Spleen (tissue), 11 donors: Measurements from ENCODE around the gene P3H2. TPM values are rescaled to one million over a fixed set of nuclear protein-coding genes. Genes with fewer than 3 reads are reported as not detected.

Source experiments
- DNase-seq: peaks from one replicate; pipeline ENCODE4 v3.0.0-alpha.2; 2020
- H3K27ac ChIP-seq, 8 donors: fragments of 200-600 bp; sonication (generic) in 7 of 8; 1 replicate in 4 of 8; 2 replicates in 4 of 8; pipeline versions ENCODE4 v1.5.0 to v1.8.0; 2016 to 2021; ENCODE audit warnings: inconsistent platforms in 4 of 8, mild to moderate bottlenecking in 4 of 8, moderate library complexity in 1 of 8
- H3K27me3 ChIP-seq, 7 donors: fragments of 200-600 bp; sonication (generic) in 6 of 7; replicated peaks in 1 of 7; 1 replicate in 4 of 7; 2 replicates in 3 of 7; pipeline versions ENCODE4 v1.5.0 to v1.8.0; 2016 to 2021; ENCODE audit warnings: inconsistent platforms in 3 of 7, mild to moderate bottlenecking in 1 of 7
- H3K36me3 ChIP-seq, 6 donors: fragments of 200-600 bp; sonication (generic) in 5 of 6; 1 replicate in 4 of 6; 2 replicates in 2 of 6; pipeline versions ENCODE4 v1.5.0 to v1.8.0; 2016 to 2021; ENCODE audit warnings: inconsistent platforms in 2 of 6
- H3K4me1 ChIP-seq, 6 donors: fragments of 200-600 bp; sonication (generic) in 5 of 6; 1 replicate in 3 of 6; 2 replicates in 3 of 6; pipeline versions ENCODE4 v1.5.0 to v1.8.0; 2016 to 2021; ENCODE audit warnings: inconsistent platforms in 3 of 6
- H3K4me3 ChIP-seq, 8 donors: fragments of 200-600 bp; sonication (generic) in 7 of 8; 1 replicate in 4 of 8; 2 replicates in 4 of 8; pipeline versions ENCODE4 v1.5.0 to v1.8.0; 2016 to 2021; ENCODE audit warnings: inconsistent platforms in 4 of 8, mild to moderate bottlenecking in 4 of 8, moderate library complexity in 2 of 8
- H3K9me3 ChIP-seq, 8 donors: fragments of 200-600 bp; sonication (generic) in 7 of 8; 1 replicate in 4 of 8; 2 replicates in 4 of 8; pipeline versions ENCODE4 v1.5.0 to v1.8.0; 2016 to 2021; ENCODE audit warnings: inconsistent platforms in 4 of 8
- POLR2A ChIP-seq, 3 donors: fragments of 450-650 bp; IDR thresholded peaks; one replicate each; pipeline ENCODE4 v1.5.1; 2017; ENCODE audit warnings: antibody characterized with exemption in 3 of 3, mild to moderate bottlenecking in 1 of 3
- POLR2AphosphoS5 ChIP-seq, 3 donors: sonication (generic); formaldehyde crosslinking; IDR thresholded peaks; one replicate each; pipeline ENCODE4 v1.5.1; 2017; ENCODE audit warnings: antibody characterized with exemption in 3 of 3
- WGBS, 5 donors: extraction: QIAGEN DNeasy Blood & Tissue Kit in 3 of 5; methylation state at CpG; one replicate each; pipeline versions ENCODE4 v1.1.5 to v1.1.7; 2013 to 2018; 5-methylcytosine and 5-hydroxymethylcytosine counted together
- intact Hi-C: fragments of 100-400 bp; cut with DNase I; formaldehyde crosslinking; loops from one replicate; pipeline ENCODE4 v1.15.0; 2023; ENCODE audit warnings: low total_unique reads
- polyA plus RNA-seq, 3 donors: library from polyadenylated mRNA; stranded (reverse); fragments of 200-250 nt; gene quantifications; one replicate each; pipeline ENCODE4 v1.2.1, GENCODE V29; 2013
- total RNA-seq, 7 donors: library from RNA; depleted of rRNA in 3 of 7; stranded (reverse); fragments of >200 nt in 3 of 7; fragmentation: NEBNext Ultra II Directional in 4 of 7; extraction: Animal tissue kit (Norgen Biotek cat#: 25700) in 4 of 7; gene quantifications; one replicate each; pipeline versions ENCODE4 v1.1.0 to v1.2.1, GENCODE V29; 2016 to 2021
- TF ChIP-seq, protein P1 (sequence below), 11 experiments: fragments of 200-600 bp in 7 of 11; fragments of 450-650 bp in 4 of 11; sonication (generic) in 4 of 11; IDR thresholded peaks in 8 of 11; conservative IDR thresholded peaks in 3 of 11; 1 replicate in 7 of 11; 2 replicates in 4 of 11; pipeline versions ENCODE4 v1.4.0 to v1.8.0; 2016 to 2021; ENCODE audit warnings: antibody characterized with exemption in 11 of 11, inconsistent platforms in 4 of 11, mild to moderate bottlenecking in 1 of 11
- donor health status: healthy with polysubstance abuse.
- donor health status: DM: no; HTN: no; CAD: no; lungs with moderate emphysema.
- donor health status: DM: no; HTN: no; CAD: no.
- donor health status: Bipolar disorder and iron deficiency.
- donor health status: healthy.
- donor health status: DM: no; HTN: no; CAD: no.
- donor health status: DM: yes; HTN: yes; CAD: no.

P3H2 gene
- total and polyA plus RNA-seq, 10 donors, result 7.7 to 155 (median 79.2) TPM

DNA sequence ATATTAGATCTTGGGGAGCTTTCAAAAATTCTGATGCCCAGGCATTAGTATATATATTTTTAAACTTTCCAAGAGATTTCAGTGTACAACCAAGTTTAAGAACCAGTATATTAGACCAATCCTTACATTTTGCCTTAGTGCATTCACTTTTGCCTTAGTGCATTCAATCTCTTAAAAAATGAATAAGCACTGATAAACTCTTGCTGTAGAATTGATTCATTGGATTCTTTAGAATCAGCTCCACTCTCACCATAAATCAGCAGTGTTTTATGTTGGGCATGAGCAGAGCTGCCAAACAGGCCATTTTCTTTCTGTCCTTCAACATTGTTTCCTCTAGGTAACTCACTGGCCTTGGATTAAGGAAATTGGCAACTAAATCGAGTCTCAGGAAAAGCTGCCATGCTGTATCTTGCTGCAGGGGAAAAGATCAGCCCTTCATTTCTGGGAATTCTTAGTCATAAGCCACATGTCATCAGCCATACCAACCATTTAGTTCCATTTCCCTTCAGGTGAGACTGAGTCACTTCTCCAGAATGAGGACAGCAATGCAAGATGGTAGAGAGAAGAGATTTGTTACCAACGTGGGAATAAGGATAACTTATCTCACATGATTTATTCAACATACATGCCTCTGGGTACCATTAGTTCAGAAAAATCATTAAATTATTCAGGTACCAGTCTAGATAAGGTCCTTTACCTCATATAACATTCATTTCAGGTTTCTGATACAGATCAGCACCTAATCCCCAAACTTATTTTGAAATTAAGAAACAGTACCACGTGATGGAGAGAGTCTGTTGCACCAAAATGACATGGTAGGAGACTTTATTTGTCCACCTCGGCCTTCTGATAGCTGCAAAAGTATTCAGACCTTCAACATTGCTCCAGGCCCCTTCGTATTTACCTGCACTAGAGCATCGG lies 192.5 kb downstream of the P3H2 start:
- no peak for DNase-seq
- no peaks in the 10 kb centered on the region for H3K27me3 ChIP-seq
- no peak overlapping the region for H3K27ac ChIP-seq
- no peaks in the 10 kb centered on the region for H3K36me3 ChIP-seq
- TF ChIP-seq POLR2AphosphoS5 (IDR thresholded peaks at IDR 0.05) (no peak), POLR2A (IDR thresholded peaks at IDR 0.05) (no peak)
- TF ChIP-seq, protein P1, sequence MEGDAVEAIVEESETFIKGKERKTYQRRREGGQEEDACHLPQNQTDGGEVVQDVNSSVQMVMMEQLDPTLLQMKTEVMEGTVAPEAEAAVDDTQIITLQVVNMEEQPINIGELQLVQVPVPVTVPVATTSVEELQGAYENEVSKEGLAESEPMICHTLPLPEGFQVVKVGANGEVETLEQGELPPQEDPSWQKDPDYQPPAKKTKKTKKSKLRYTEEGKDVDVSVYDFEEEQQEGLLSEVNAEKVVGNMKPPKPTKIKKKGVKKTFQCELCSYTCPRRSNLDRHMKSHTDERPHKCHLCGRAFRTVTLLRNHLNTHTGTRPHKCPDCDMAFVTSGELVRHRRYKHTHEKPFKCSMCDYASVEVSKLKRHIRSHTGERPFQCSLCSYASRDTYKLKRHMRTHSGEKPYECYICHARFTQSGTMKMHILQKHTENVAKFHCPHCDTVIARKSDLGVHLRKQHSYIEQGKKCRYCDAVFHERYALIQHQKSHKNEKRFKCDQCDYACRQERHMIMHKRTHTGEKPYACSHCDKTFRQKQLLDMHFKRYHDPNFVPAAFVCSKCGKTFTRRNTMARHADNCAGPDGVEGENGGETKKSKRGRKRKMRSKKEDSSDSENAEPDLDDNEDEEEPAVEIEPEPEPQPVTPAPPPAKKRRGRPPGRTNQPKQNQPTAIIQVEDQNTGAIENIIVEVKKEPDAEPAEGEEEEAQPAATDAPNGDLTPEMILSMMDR (IDR thresholded peaks at IDR 0.05 in 8 of 11, conservative IDR thresholded peaks at IDR 0.05 in 3 of 11), result no peak
- intact Hi-C loops, result no loop called here
- WGBS, 5 donors, result 69 to 85% (median 73%) methylated on average over 6 of the region's 6 CpGs
- H3K4me3 ChIP-seq, result no peak overlapping the region
- no peaks in the 10 kb centered on the region for H3K9me3 ChIP-seq
- H3K4me1 ChIP-seq, result no peaks in the 10 kb centered on the region

DNA sequence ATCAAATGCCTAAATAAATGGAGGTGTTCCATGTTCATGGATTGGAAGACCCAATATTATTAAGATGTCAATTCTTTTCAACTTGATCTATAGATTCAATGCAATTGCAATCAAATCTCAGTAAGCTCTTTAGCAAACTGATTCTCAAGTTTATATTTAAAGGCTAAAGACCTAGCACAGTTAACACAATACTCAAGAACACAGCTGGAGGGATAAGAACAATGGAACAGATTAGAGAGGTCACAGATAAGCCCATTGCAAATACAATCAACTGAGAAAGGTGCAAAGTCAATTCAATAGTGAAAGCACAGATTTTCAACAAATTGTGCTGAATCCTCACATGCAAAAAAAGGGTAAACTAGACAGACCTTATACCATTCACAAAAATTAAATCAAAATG lies 198.9 kb downstream of the P3H2 start:
- no peak overlapping the region for H3K27ac ChIP-seq
- no peaks in the 10 kb centered on the region for H3K36me3 ChIP-seq
- TF ChIP-seq, protein P1 (IDR thresholded peaks at IDR 0.05 in 8 of 11, conservative IDR thresholded peaks at IDR 0.05 in 3 of 11), result no peak
- no peak for TF ChIP-seq POLR2AphosphoS5 (IDR thresholded peaks at IDR 0.05)
- TF ChIP-seq POLR2A (IDR thresholded peaks at IDR 0.05), result no peak
- H3K27me3 ChIP-seq, result no peaks in the 10 kb centered on the region
- no peaks in the 10 kb centered on the region for H3K4me1 ChIP-seq
- peaks cover 0 to 8% (median 0%) of the 10 kb centered on the region in 8 donors for H3K9me3 ChIP-seq
- intact Hi-C loops, result no loop called here
- H3K4me3 ChIP-seq, result no peak overlapping the region
- no peak for DNase-seq

DNA sequence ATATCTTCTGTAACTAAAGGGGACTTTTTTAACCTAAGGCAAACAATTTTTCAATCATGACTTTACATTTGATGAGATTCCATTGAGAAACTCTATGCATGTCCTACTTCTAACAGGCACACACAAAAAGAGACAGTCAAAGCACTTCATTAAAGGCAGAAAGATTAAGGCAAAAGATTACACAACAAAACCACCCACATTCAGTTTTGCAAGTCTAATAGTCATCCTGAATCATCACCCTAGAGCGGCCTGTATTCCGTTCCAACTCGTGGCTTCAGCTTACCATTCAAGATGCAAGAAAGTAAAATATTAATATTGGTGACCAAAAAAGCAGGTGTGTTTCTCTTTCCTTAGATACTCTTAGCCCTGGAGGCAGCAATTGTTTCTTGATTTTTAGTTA lies 205.9 kb downstream of the P3H2 start:
- H3K4me1 ChIP-seq, result no peaks in the 10 kb centered on the region
- no peaks in the 10 kb centered on the region for H3K9me3 ChIP-seq
- intact Hi-C loops, result no loop called here
- no peak overlapping the region for H3K27ac ChIP-seq
- no peaks in the 10 kb centered on the region for H3K36me3 ChIP-seq
- TF ChIP-seq POLR2A (IDR thresholded peaks at IDR 0.05), result no peak
- TF ChIP-seq, protein P1 (IDR thresholded peaks at IDR 0.05 in 8 of 11, conservative IDR thresholded peaks at IDR 0.05 in 3 of 11), result no peak
- no peaks in the 10 kb centered on the region for H3K27me3 ChIP-seq
- 56 to 78% (median 72%) methylated on average over 3 of the region's 3 CpGs for WGBS, 5 donors
- no peak overlapping the region for H3K4me3 ChIP-seq
- DNase-seq, result no peak

DNA sequence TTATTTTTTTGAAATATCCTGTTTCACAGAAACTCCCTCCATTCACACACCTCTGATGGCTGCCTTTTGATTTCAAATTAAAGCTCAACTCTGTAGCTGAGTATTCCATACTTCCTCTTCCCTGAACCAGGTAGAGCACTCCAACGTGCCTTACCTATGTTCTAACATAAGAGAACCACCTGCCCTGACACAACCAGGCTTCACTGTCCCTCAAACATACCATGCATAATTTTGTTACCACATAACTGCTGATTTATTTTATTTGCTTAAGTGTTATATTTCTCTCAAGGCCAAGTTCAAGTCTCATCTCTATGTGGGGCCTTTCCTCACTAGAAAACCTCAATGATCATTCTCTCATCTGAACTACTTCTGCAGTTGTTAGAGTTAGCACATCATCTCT lies 209.7 kb downstream of the P3H2 start:
- no peaks in the 10 kb centered on the region for H3K4me1 ChIP-seq
- no peak overlapping the region for H3K27ac ChIP-seq
- H3K4me3 ChIP-seq, result no peak overlapping the region
- no peaks in the 10 kb centered on the region for H3K9me3 ChIP-seq
- intact Hi-C loops, result no loop called here
- TF ChIP-seq, protein P1 (IDR thresholded peaks at IDR 0.05 in 8 of 11, conservative IDR thresholded peaks at IDR 0.05 in 3 of 11), result no peak
- TF ChIP-seq POLR2A (IDR thresholded peaks at IDR 0.05) (no peak), POLR2AphosphoS5 (IDR thresholded peaks at IDR 0.05) (no peak)
- 46 to 66% (median 59%) methylated on average over 1 of the region's 1 CpG for WGBS, 5 donors
- no peak for DNase-seq
- H3K36me3 ChIP-seq, result no peaks in the 10 kb centered on the region
- H3K27me3 ChIP-seq, result no peaks in the 10 kb centered on the region
